Measurements from ENCODE around the gene CD3E. TPM values are rescaled to one million over a fixed set of nuclear protein-coding genes. Genes with fewer than 3 reads are reported as not detected.

Gene CD3E
- total RNA-seq, 1 donor from 2014 or later = not detected

DNA sequence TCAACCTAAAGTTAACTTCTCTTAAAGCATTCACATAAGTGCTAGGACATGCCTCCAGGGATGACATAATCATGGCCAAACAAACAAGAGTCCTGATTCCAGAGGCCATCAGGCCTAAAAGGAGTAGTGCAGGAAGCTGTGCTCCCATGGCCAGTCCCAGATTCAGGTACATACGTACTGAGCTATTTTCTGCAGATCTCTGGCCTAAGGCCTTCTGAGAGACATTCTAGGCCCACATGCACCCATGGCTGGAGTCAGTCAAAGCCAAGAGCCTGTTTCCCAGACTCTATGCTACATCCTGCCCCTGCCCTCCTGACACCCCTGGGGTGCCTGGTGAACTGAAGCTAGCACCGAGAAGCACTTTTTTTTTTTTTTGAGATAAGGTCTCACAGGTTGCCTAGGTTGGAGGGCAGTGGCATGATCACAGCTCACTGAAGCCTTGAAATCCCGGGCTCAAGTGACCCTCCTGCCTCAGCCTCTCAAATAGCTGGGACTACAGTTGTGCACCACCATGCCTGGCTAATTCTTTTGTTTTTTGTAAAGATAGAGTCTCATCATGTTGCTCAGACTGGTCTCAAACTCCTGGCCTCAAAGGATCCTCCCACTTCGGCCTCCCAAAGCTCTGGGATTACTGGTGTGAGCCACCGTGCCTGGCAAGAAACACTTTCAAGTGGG, 37.4 kb downstream of the CD3E start:
- DNase-seq (ENCODE audit: low spot score) = no peak
- H4K20me1 ChIP-seq (ENCODE audit: low read depth) = no peaks in the 10 kb centered on the region
- no peak overlapping the region for H3K27ac Mint-ChIP-seq
- no peak overlapping the region for H3K4me3 ChIP-seq
- no peaks in the 10 kb centered on the region for H3K4me1 ChIP-seq
- H3K4me1 Mint-ChIP-seq = peaks cover 5% of the 10 kb centered on the region
- peaks cover 11% of the 10 kb centered on the region for H3K27me3 Mint-ChIP-seq (ENCODE audit: insufficient read depth, low read depth)
- no peaks in the 10 kb centered on the region for H3K9me3 Mint-ChIP-seq
- H3K27ac ChIP-seq = no peak overlapping the region
- H2AFZ ChIP-seq (replicated peaks) = no peak overlapping the region
- TF ChIP-seq EZH2phosphoT487 (IDR thresholded peaks at IDR 0.05) (no peak), EZH2 (IDR thresholded peaks at IDR 0.05) (no peak)
- TF ChIP-seq, protein P1, sequence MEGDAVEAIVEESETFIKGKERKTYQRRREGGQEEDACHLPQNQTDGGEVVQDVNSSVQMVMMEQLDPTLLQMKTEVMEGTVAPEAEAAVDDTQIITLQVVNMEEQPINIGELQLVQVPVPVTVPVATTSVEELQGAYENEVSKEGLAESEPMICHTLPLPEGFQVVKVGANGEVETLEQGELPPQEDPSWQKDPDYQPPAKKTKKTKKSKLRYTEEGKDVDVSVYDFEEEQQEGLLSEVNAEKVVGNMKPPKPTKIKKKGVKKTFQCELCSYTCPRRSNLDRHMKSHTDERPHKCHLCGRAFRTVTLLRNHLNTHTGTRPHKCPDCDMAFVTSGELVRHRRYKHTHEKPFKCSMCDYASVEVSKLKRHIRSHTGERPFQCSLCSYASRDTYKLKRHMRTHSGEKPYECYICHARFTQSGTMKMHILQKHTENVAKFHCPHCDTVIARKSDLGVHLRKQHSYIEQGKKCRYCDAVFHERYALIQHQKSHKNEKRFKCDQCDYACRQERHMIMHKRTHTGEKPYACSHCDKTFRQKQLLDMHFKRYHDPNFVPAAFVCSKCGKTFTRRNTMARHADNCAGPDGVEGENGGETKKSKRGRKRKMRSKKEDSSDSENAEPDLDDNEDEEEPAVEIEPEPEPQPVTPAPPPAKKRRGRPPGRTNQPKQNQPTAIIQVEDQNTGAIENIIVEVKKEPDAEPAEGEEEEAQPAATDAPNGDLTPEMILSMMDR (IDR thresholded peaks at IDR 0.05) = no peak
- no peaks in the 10 kb centered on the region for H3K79me2 ChIP-seq (ENCODE audit: low read depth)
- no peaks in the 10 kb centered on the region for H3F3A ChIP-seq (ENCODE audit: low read depth)
- H3K9me3 ChIP-seq (ENCODE audit: low read depth) = no peaks in the 10 kb centered on the region
- no peaks in the 10 kb centered on the region for H3K36me3 Mint-ChIP-seq
- H3K9ac ChIP-seq = no peak overlapping the region
- no peaks in the 10 kb centered on the region for H3K36me3 ChIP-seq
- peaks cover 18% of the 10 kb centered on the region for H3K27me3 ChIP-seq
- H3K4me2 ChIP-seq = no peak overlapping the region
- no peak overlapping the region for H3K4me3 Mint-ChIP-seq

DNA sequence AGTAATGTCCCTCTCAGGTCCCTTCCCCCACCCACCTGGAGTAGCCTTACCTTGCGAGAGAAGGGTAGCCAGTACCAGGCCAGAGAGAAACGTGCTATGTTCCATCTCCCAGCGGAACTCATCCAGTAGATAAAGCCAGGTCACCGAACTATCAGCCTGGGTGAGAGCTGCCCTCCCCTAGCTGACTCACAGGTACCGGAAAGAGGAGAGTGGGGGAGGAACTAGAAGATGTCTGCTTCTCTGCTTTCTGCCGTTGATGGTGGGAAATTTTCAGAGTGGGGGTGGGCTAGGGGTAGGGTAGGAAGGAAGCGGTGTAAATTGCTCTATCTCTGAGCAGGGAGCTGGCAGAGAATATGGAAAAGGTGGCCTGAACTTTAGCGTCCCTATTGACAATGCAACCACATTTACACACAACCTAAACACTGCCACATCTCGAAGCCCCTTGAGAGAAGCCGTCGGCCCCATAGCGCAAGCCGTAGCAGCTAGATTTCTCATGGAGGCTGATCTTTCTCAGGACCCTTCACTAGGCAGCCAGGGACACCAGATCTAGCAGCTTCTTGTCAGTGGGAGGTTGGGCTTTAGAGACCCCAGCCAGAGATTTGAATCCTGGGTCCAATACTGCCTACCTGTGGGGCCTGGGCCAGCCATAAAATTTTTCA, 38.1 kb downstream of the CD3E start, which contains the start of gene CD3D:
Gene CD3D (minus strand): TSS at position 203 of the 659 bp plus-strand sequence. CDS start 98 bp downstream, at position 105.
- Histone ChIP-seq H4K20me1 (ENCODE audit: low read depth) (no peaks in the 10 kb centered on the region), H3K4me3 (no peak within 1 kb of the TSS), H3K4me1 (no peaks in the 10 kb centered on the region), H2AFZ (replicated peaks) (no peak within 1 kb of the TSS), H3K36me3 (no peaks in the 10 kb centered on the region), H3K4me2 (no peak within 1 kb of the TSS), H3K27me3 (peaks cover 24% of the 10 kb centered on the region), H3K79me2 (ENCODE audit: low read depth) (no peaks in the 10 kb centered on the region), H3K9me3 (ENCODE audit: low read depth) (no peaks in the 10 kb centered on the region), H3K9ac (no peak within 1 kb of the TSS), H3F3A (ENCODE audit: low read depth) (no peaks in the 10 kb centered on the region), H3K27ac (no peak within 1 kb of the TSS)
- TF ChIP-seq, protein P1 (IDR thresholded peaks at IDR 0.05) = no peak
- no peak for TF ChIP-seq EZH2phosphoT487 (IDR thresholded peaks at IDR 0.05)
- no peak for TF ChIP-seq EZH2 (IDR thresholded peaks at IDR 0.05)
- Mint-ChIP-seq H3K9me3 (no peaks in the 10 kb centered on the region), H3K4me3 (no peak within 1 kb of the TSS), H3K27me3 (ENCODE audit: insufficient read depth, low read depth) (peaks cover 11% of the 10 kb centered on the region), H3K36me3 (no peaks in the 10 kb centered on the region), H3K27ac (no peak within 1 kb of the TSS), H3K4me1 (peaks cover 5% of the 10 kb centered on the region)
- no peak for DNase-seq (ENCODE audit: low spot score)

DNA sequence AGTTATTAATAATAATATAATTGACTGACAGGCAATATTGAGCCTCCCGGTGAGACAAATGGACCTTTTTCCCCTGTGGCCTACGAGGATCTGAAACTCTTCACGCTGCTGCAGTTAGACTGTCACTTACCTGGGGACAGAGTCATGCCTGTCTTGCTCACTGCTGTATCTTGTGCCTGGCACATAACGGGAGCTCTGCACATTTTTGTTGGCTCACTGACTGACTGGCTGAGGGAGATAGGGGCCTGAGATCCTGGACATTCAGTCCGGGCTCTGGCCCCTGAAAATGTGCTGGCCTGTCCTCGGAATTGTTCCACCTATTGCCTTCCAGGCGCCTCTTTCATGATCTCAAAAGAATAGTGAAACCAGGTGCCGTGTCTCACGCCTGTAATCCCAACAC, 38.7 kb downstream of the CD3E start:
- peaks cover 9% of the 10 kb centered on the region for H3K27me3 Mint-ChIP-seq (ENCODE audit: insufficient read depth, low read depth)
- H3K4me2 ChIP-seq = no peak overlapping the region
- no peak overlapping the region for H3K9ac ChIP-seq
- no peak for DNase-seq (ENCODE audit: low spot score)
- no peaks in the 10 kb centered on the region for H3K9me3 ChIP-seq (ENCODE audit: low read depth)
- no peak overlapping the region for H3K27ac Mint-ChIP-seq
- peaks cover 31% of the 10 kb centered on the region for H3K27me3 ChIP-seq
- H3K36me3 ChIP-seq = no peaks in the 10 kb centered on the region
- H3K4me1 ChIP-seq = no peaks in the 10 kb centered on the region
- H4K20me1 ChIP-seq (ENCODE audit: low read depth) = no peaks in the 10 kb centered on the region
- no peak overlapping the region for H3K27ac ChIP-seq
- H3K36me3 Mint-ChIP-seq = no peaks in the 10 kb centered on the region
- H3F3A ChIP-seq (ENCODE audit: low read depth) = no peaks in the 10 kb centered on the region
- no peaks in the 10 kb centered on the region for H3K9me3 Mint-ChIP-seq
- no peak overlapping the region for H3K4me3 ChIP-seq
- TF ChIP-seq EZH2 (IDR thresholded peaks at IDR 0.05) (no peak), EZH2phosphoT487 (IDR thresholded peaks at IDR 0.05) (no peak)
- peaks cover 5% of the 10 kb centered on the region for H3K4me1 Mint-ChIP-seq
- H3K79me2 ChIP-seq (ENCODE audit: low read depth) = no peaks in the 10 kb centered on the region
- no peak overlapping the region for H3K4me3 Mint-ChIP-seq
- no peak overlapping the region for H2AFZ ChIP-seq (replicated peaks)

Measured in neural progenitor cell (in vitro differentiated cells).